ENCODE measurements around the gene MYO5A.

GRCh38 chr15:52261498-52262242, 267.0 kb downstream of the MYO5A start:
- TF ChIP-seq CTCF (IDR thresholded peaks at IDR 0.05), result no peak
- TF ChIP-seq POLR2AphosphoS5 (IDR thresholded peaks at IDR 0.05; ENCODE audit: low read depth, low read length), result no peak
